SIG-M5 (cell line): ENCODE results near the gene EFHD2.
"Not testable (repeated sequence)": the region's sequence is repeated elsewhere in the genome, so short reads cannot be mapped to it uniquely, and the experiment has no call there.

Experiments used
- DNase-seq: peaks from one replicate; lab custom pipeline; 2025; lab: John Stamatoyannopoulos, UW

Gene EFHD2

GRCh38 chr1:15452866-15453571, 43.3 kb downstream of the EFHD2 start:
- no peak for DNase-seq

GRCh38 chr1:15453734-15454133, 44.0 kb downstream of the EFHD2 start:
- no peak for DNase-seq

- DNase-seq = no peak
Observed at GRCh38 chr1:15454256-15454655, 44.6 kb downstream of the EFHD2 start.

GRCh38 chr1:15455522-15455921, 45.8 kb downstream of the EFHD2 start:
- no peak for DNase-seq

GRCh38 chr1:15456313-15456954, 46.7 kb downstream of the EFHD2 start, which contains the start of gene CELA2A:
Gene CELA2A (plus strand): TSS chr1:15456732. CDS start chr1:15456754, 22 bp downstream.
- no peak for DNase-seq

- no peak for DNase-seq
Observed at GRCh38 chr1:15457585-15457984, 47.9 kb downstream of the EFHD2 start.

GRCh38 chr1:15458388-15458787, 48.7 kb downstream of the EFHD2 start:
- not testable (repeated sequence) for DNase-seq

GRCh38 chr1:15459771-15460707, 50.4 kb downstream of the EFHD2 start:
- no peak for DNase-seq

- DNase-seq = no peak
Observed at GRCh38 chr1:15460708-15461095, 51.0 kb downstream of the EFHD2 start.

- DNase-seq = not testable (repeated sequence)
Observed at GRCh38 chr1:15463064-15463800, 53.5 kb downstream of the EFHD2 start.

- not testable (repeated sequence) for DNase-seq
Observed at GRCh38 chr1:15463926-15464322, 54.2 kb downstream of the EFHD2 start.

GRCh38 chr1:15465674-15466073, 56.0 kb downstream of the EFHD2 start:
- no peak for DNase-seq

- not testable (repeated sequence) for DNase-seq
Observed at GRCh38 chr1:15466955-15467625, 57.4 kb downstream of the EFHD2 start.

- no peak for DNase-seq
Observed at GRCh38 chr1:15468145-15468544, 58.5 kb downstream of the EFHD2 start.

- no peak for DNase-seq
Observed at GRCh38 chr1:15469361-15469760, 59.7 kb downstream of the EFHD2 start.

GRCh38 chr1:15469821-15470448, 60.2 kb downstream of the EFHD2 start:
- not testable (repeated sequence) for DNase-seq

GRCh38 chr1:15471067-15471466, 61.4 kb downstream of the EFHD2 start:
- DNase-seq = not testable (repeated sequence)

- not testable (repeated sequence) for DNase-seq
Observed at GRCh38 chr1:15471723-15472122, 62.0 kb downstream of the EFHD2 start.

- DNase-seq = no peak
Observed at GRCh38 chr1:15472587-15472986, 62.9 kb downstream of the EFHD2 start.

GRCh38 chr1:15475752-15476314, 66.1 kb downstream of the EFHD2 start, which contains the start of gene CELA2B:
Gene CELA2B (plus strand): TSS chr1:15476104. CDS start chr1:15476126, 22 bp downstream.
- no peak for DNase-seq
